Mucosa of descending colon (tissue), 3 donors: ENCODE results near the gene FABP6. TPM values are rescaled to one million over a fixed set of nuclear protein-coding genes. Genes with fewer than 3 reads are reported as not detected.

ENCODE experiments used
- ATAC-seq: fragments of 200-7000 bp; cut with Tn5 transposase; one replicate; pipeline ENCODE4 v1.9.1; 2020; ENCODE audit warnings: mild to moderate bottlenecking, moderate library complexity
- DNase-seq, 3 donors: peaks; one replicate each; pipeline ENCODE4 v3.0.0-alpha.2; 2020
- H3K36me3 ChIP-seq: fragments of 200-600 bp; one replicate; pipeline ENCODE4 v1.8.0; 2021; ENCODE audit warnings: low read depth, mild to moderate bottlenecking
- H3K4me1 ChIP-seq: fragments of 200-600 bp; one replicate; pipeline ENCODE4 v1.8.0; 2021; ENCODE audit warnings: low read depth, mild to moderate bottlenecking
- H3K4me3 ChIP-seq: fragments of 200-600 bp; one replicate; pipeline ENCODE4 v1.8.0; 2021; ENCODE audit warnings: mild to moderate bottlenecking
- H3K9me3 ChIP-seq: fragments of 200-600 bp; one replicate; pipeline ENCODE4 v1.8.0; 2021; ENCODE audit warnings: mild to moderate bottlenecking
- CTCF ChIP-seq: fragments of 200-600 bp; IDR thresholded peaks from one replicate; pipeline ENCODE4 v1.8.0; 2022; ENCODE audit warnings: antibody characterized with exemption, mild to moderate bottlenecking
- intact Hi-C, 2 donors: fragments of 100-400 bp; cut with DNase I in 1 of 2; cut with micrococcal nuclease in 1 of 2; formaldehyde crosslinking; loops; one replicate each; pipeline versions ENCODE4 v1.11.0 to v1.11.1; 2022; cut with DNase I, micrococcal nuclease
- total RNA-seq, 3 donors: library from RNA; stranded (reverse); fragmentation: NEBNext Ultra II Directional in 2 of 3; extraction: Animal tissue kit (Norgen Biotek cat#: 25700) in 2 of 3; gene quantifications; one replicate each; pipeline versions ENCODE4 v1.2.1 to v1.2.4, GENCODE V29; 2021 to 2023
- donor health status: DM: no; HTN: no; CAD: no; lungs with moderate emphysema.
- donor health status: DM: no; HTN: no; CAD: no.
- donor health status: DM: no; HTN: yes; CAD: no.

The FABP6 gene
- total RNA-seq, 3 donors from 2014 or later: not detected

- Histone ChIP-seq H3K36me3 (no peaks in the 10 kb centered on the region), H3K4me1 (peaks cover 42% of the 10 kb centered on the region), H3K4me3 (no peak overlapping the region), H3K9me3 (no peaks in the 10 kb centered on the region)
- no peak for DNase-seq
- intact Hi-C loops: no loop called here
- TF ChIP-seq CTCF: no peak
- peak; percentile 11 for ATAC-seq
Measured at GRCh38 chr5:160271836-160272235, 42.5 kb downstream of the FABP6 start.

- no peak overlapping the region for H3K4me3 ChIP-seq
- intact Hi-C loops: no loop called here
- DNase-seq (peak in 1 of 3 donors; percentile 51), ATAC-seq (peak; percentile 63)
- H3K4me1 ChIP-seq: peaks cover 38% of the 10 kb centered on the region
- no peaks in the 10 kb centered on the region for H3K36me3 ChIP-seq
- no peaks in the 10 kb centered on the region for H3K9me3 ChIP-seq
- no peak for TF ChIP-seq CTCF
Measured at GRCh38 chr5:160272264-160272663, 43.0 kb downstream of the FABP6 start.

GRCh38 chr5:160272889-160273288 lies 43.6 kb downstream of the FABP6 start:
- ATAC-seq: peak; percentile 52
- TF ChIP-seq CTCF: no peak
- Histone ChIP-seq H3K36me3 (no peaks in the 10 kb centered on the region), H3K4me3 (no peak overlapping the region), H3K4me1 (peaks cover 38% of the 10 kb centered on the region), H3K9me3 (no peaks in the 10 kb centered on the region)
- no peak for DNase-seq
- intact Hi-C loops: no loop called here

- DNase-seq (no peak), ATAC-seq (no peak)
- Histone ChIP-seq H3K36me3 (no peaks in the 10 kb centered on the region), H3K4me3 (no peak overlapping the region), H3K9me3 (no peaks in the 10 kb centered on the region), H3K4me1 (peaks cover 32% of the 10 kb centered on the region)
- no peak for TF ChIP-seq CTCF
- intact Hi-C loops: no loop called here
Measured at GRCh38 chr5:160274483-160274931, 45.2 kb downstream of the FABP6 start.

- intact Hi-C loops: no loop called here
- H3K9me3 ChIP-seq: no peaks in the 10 kb centered on the region
- no peaks in the 10 kb centered on the region for H3K36me3 ChIP-seq
- no peak for ATAC-seq
- DNase-seq: no peak
- peaks cover 14% of the 10 kb centered on the region for H3K4me1 ChIP-seq
- no peak overlapping the region for H3K4me3 ChIP-seq
- no peak for TF ChIP-seq CTCF
Measured at GRCh38 chr5:160278343-160278742, 49.0 kb downstream of the FABP6 start.
